ENCODE measurements around the gene ALG8.

GRCh38 chr11:78070621-78071020 is 68.8 kb downstream of the ALG8 start:
- no peak for TF ChIP-seq GABPA (IDR thresholded peaks at IDR 0.05; ENCODE audit: borderline replicate concordance, insufficient read depth, low read length)
- no peak for TF ChIP-seq TAF1 (IDR thresholded peaks at IDR 0.05; ENCODE audit: low read depth, low read length)
- TF ChIP-seq CTCF (IDR thresholded peaks at IDR 0.05; ENCODE audit: control extremely low read depth in 1 of 3, insufficient read depth in 1 of 3, low read depth in 1 of 3, low read length in 3 of 3) = no peak
- no peak for TF ChIP-seq CBX8 (IDR thresholded peaks at IDR 0.05; ENCODE audit: borderline replicate concordance, low read depth, low read length)
- TF ChIP-seq SP1 (IDR thresholded peaks at IDR 0.05; ENCODE audit: low read depth, low read length) = no peak
- TF ChIP-seq KDM1A (IDR thresholded peaks at IDR 0.05; ENCODE audit: borderline replicate concordance, low read length) = no peak
- no peak for TF ChIP-seq EZH2 (IDR thresholded peaks at IDR 0.05; ENCODE audit: low read depth, low read length, severe bottlenecking)
- no peak for TF ChIP-seq POLR2AphosphoS5 (IDR thresholded peaks at IDR 0.05; ENCODE audit: low read depth, low read length)
- TF ChIP-seq, protein P1, sequence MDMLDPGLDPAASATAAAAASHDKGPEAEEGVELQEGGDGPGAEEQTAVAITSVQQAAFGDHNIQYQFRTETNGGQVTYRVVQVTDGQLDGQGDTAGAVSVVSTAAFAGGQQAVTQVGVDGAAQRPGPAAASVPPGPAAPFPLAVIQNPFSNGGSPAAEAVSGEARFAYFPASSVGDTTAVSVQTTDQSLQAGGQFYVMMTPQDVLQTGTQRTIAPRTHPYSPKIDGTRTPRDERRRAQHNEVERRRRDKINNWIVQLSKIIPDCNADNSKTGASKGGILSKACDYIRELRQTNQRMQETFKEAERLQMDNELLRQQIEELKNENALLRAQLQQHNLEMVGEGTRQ (IDR thresholded peaks at IDR 0.05; ENCODE audit: low read length) = no peak
